SH-SY5Y (cell line): Measurements from ENCODE around the gene UPK1B.

Source experiments
- GATA2 ChIP-seq: IDR thresholded peaks from 2 replicates; pipeline ENCODE4 v1.6.1; 2011; ENCODE audit warnings: mild to moderate bottlenecking, low read depth, low read length
- GATA3 ChIP-seq: IDR thresholded peaks from 2 replicates; pipeline ENCODE4 v1.6.1; 2011; ENCODE audit warnings: low read depth, mild to moderate bottlenecking, low read length, moderate library complexity

- TF ChIP-seq GATA2 = no peak
- TF ChIP-seq GATA3 = no peak
Measured at GRCh38 chr3:119146578-119147375, 26.6 kb upstream of the UPK1B start.
